Tibial nerve (tissue), 4 donors: ENCODE results near the gene YJEFN3. TPM values are rescaled to one million over a fixed set of nuclear protein-coding genes. Genes with fewer than 3 reads are reported as not detected.
A peak's percentile ranks its signal among the peaks of the same experiment; 100 is the strongest.

Experiments
- DNase-seq, 2 donors: peaks; one replicate each; pipeline ENCODE4 v3.0.0-alpha.2; 2019; ENCODE audit warnings: low spot score in 2 of 2
- H3K27ac ChIP-seq, 4 donors: fragments of 200-600 bp; sonication (generic) in 3 of 4; one replicate each; pipeline ENCODE4 v1.5.1; 2017 to 2019; ENCODE audit warnings: mild to moderate bottlenecking in 1 of 4
- H3K27me3 ChIP-seq, 2 donors: fragments of 200-600 bp; sonication (generic) in 1 of 2; one replicate each; pipeline versions ENCODE4 v1.5.1 to v1.6.0; 2017 to 2019
- H3K36me3 ChIP-seq, 3 donors: fragments of 200-600 bp; sonication (generic); one replicate each; pipeline ENCODE4 v1.5.1; 2018 to 2019
- H3K4me1 ChIP-seq, 4 donors: fragments of 200-600 bp; sonication (generic) in 3 of 4; one replicate each; pipeline ENCODE4 v1.5.1; 2017 to 2019
- H3K4me3 ChIP-seq, 4 donors: fragments of 200-600 bp; sonication (generic) in 3 of 4; one replicate each; pipeline ENCODE4 v1.5.1; 2017 to 2019; ENCODE audit warnings: mild to moderate bottlenecking in 1 of 4, moderate library complexity in 1 of 4
- H3K9me3 ChIP-seq, 4 donors: fragments of 200-600 bp; sonication (generic) in 3 of 4; one replicate each; pipeline ENCODE4 v1.5.1; 2017 to 2019
- EP300 ChIP-seq, 2 donors: sonication (generic); formaldehyde crosslinking; IDR thresholded peaks; one replicate each; pipeline ENCODE4 v1.6.1; 2017; ENCODE audit warnings: antibody characterized with exemption in 2 of 2, mild to moderate bottlenecking in 1 of 2
- POLR2A ChIP-seq, 2 donors: fragments of 450-650 bp; IDR thresholded peaks; one replicate each; pipeline ENCODE4 v1.6.1; 2017; ENCODE audit warnings: antibody characterized with exemption in 2 of 2, mild to moderate bottlenecking in 2 of 2, moderate library complexity in 2 of 2
- WGBS, 2 donors: methylation state at CpG; one replicate each; pipeline ENCODE4 v1.1.5; 2018; 5-methylcytosine and 5-hydroxymethylcytosine counted together
- total RNA-seq, 4 donors: library from RNA; depleted of rRNA; stranded (reverse); fragments of >200 nt; gene quantifications; one replicate each; pipeline ENCODE4 v1.1.0, GENCODE V29; 2016
- TF ChIP-seq, protein P1 (sequence below), 5 experiments: fragments of 200-600 bp in 3 of 5; fragments of 450-650 bp in 2 of 5; sonication (generic) in 3 of 5; IDR thresholded peaks; one replicate each; pipeline ENCODE4 v1.5.1; 2016 to 2019; ENCODE audit warnings: antibody characterized with exemption in 5 of 5, mild to moderate bottlenecking in 3 of 5, moderate library complexity in 2 of 5

YJEFN3 gene
- total RNA-seq, 4 donors from 2014 or later: 4.2 to 9.4 (median 5.7) TPM

DNA sequence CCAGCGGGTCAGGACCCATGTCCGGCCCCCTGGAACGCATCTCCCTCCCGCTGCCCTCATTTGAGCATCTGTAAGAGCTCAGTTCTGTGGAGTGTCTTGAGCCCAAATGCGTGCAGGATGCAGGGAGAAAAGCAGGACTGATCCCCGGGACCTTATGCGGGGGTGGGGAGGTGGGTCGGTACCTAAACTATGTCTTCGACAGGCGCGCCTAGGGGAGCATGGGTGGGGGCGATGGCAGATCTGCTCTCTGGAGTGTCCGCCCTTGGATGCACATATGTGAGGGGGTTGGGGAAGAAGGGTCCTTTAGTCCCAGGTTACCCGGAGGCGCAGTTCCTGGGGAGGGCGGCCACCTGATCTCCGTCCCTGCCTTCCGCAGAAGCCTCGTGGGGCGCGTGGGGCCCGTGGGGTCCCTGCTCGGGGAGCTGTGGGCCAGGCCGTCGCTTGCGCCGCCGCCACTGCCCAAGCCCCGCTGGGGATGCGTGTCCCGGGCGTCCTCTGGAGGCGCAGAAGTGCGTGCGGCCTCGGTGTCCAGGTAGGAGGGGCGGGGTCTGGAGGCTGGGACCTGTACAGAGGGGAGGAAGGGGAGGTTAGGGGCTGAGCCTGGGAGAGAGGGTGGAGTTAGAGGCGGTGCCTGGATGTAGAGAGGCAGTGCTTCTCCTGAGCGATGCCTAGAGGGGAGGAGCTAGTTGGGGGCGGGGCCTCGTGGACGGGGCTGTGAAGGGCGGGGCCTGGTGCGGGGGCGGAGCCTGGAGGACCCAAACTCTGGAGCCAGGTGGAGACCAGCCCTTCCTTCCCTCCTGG lies 12.2 kb downstream of the YJEFN3 start:
- 2 to 5% methylated on average over 39 to 45 of the region's 45 CpGs for WGBS, 2 donors
- Histone ChIP-seq H3K9me3 (peaks cover 0 to 5% (median 0%) of the 10 kb centered on the region in 4 donors), H3K36me3 (peaks cover 0 to 1% (median 0%) of the 10 kb centered on the region in 3 donors), H3K4me1 (peaks cover 0 to 39% (median 22%) of the 10 kb centered on the region in 4 donors), H3K4me3 (peak overlapping the region in 2 of 4 donors; percentile 13 to 18), H3K27ac (no peak overlapping the region), H3K27me3 (peaks cover 2 to 83% of the 10 kb centered on the region in 2 donors)
- no peak for DNase-seq
- TF ChIP-seq POLR2A (IDR thresholded peaks at IDR 0.05) (no peak), EP300 (IDR thresholded peaks at IDR 0.05) (no peak)
- TF ChIP-seq, protein P1, sequence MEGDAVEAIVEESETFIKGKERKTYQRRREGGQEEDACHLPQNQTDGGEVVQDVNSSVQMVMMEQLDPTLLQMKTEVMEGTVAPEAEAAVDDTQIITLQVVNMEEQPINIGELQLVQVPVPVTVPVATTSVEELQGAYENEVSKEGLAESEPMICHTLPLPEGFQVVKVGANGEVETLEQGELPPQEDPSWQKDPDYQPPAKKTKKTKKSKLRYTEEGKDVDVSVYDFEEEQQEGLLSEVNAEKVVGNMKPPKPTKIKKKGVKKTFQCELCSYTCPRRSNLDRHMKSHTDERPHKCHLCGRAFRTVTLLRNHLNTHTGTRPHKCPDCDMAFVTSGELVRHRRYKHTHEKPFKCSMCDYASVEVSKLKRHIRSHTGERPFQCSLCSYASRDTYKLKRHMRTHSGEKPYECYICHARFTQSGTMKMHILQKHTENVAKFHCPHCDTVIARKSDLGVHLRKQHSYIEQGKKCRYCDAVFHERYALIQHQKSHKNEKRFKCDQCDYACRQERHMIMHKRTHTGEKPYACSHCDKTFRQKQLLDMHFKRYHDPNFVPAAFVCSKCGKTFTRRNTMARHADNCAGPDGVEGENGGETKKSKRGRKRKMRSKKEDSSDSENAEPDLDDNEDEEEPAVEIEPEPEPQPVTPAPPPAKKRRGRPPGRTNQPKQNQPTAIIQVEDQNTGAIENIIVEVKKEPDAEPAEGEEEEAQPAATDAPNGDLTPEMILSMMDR (IDR thresholded peaks at IDR 0.05): no peak

DNA sequence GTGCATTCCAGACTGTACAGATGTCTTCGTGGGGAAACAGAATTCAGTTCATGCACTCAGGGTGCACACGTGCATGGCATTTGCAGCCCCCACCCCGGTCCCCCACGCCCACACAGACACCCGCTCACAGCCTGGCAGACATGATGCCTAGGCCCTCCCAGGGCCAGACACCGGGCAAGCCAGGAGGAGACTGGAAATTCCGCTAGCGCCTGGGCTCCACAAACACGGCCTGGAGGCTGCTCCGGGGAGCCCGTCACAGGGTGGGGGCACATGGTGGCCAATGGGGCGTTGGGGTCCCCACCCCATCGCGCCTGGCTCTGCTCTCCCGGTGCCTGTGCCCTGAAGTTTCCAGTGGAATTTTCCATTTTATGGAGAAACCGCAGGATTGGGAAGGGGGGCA lies 12.9 kb downstream of the YJEFN3 start:
- TF ChIP-seq EP300 (IDR thresholded peaks at IDR 0.05) (no peak), POLR2A (IDR thresholded peaks at IDR 0.05) (no peak)
- TF ChIP-seq, protein P1 (IDR thresholded peaks at IDR 0.05): no peak
- 71% methylated on average over 11 to 15 of the region's 16 CpGs for WGBS, 2 donors
- Histone ChIP-seq H3K36me3 (no peaks in the 10 kb centered on the region), H3K27me3 (peaks cover 2 to 86% of the 10 kb centered on the region in 2 donors), H3K4me3 (no peak overlapping the region), H3K27ac (no peak overlapping the region), H3K4me1 (peaks cover 0 to 39% (median 22%) of the 10 kb centered on the region in 4 donors), H3K9me3 (peaks cover 0 to 5% (median 0%) of the 10 kb centered on the region in 4 donors)
- DNase-seq: no peak

DNA sequence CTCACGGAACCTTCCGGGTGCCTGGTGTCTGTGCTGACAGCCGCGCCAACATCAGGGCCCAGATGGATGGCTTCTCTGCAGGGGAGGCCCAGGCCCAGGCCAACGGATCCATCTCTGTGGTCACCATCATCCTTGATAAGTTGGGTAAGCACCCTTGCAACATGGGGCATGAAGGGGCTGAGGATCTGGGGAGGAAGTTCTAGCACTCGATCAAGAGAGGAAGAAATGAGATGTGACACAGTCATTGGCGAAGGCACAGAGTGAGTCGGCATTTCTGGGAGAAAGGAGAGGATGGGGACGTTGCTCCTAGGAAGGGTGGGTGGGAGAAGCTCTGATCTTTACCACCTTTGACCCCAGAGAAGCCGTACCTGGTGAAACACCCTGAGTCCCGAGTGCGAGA lies 13.8 kb downstream of the YJEFN3 start:
- TF ChIP-seq, protein P1 (IDR thresholded peaks at IDR 0.05): no peak
- no peak for TF ChIP-seq POLR2A (IDR thresholded peaks at IDR 0.05)
- TF ChIP-seq EP300 (IDR thresholded peaks at IDR 0.05): no peak
- WGBS, 2 donors: 76 to 84% methylated on average over 10 to 11 of the region's 12 CpGs
- Histone ChIP-seq H3K4me1 (peaks cover 0 to 42% (median 22%) of the 10 kb centered on the region in 4 donors), H3K27me3 (peaks cover 2 to 89% of the 10 kb centered on the region in 2 donors), H3K9me3 (peaks cover 0 to 5% (median 0%) of the 10 kb centered on the region in 4 donors), H3K36me3 (no peaks in the 10 kb centered on the region), H3K27ac (no peak overlapping the region), H3K4me3 (no peak overlapping the region)
- DNase-seq: no peak

DNA sequence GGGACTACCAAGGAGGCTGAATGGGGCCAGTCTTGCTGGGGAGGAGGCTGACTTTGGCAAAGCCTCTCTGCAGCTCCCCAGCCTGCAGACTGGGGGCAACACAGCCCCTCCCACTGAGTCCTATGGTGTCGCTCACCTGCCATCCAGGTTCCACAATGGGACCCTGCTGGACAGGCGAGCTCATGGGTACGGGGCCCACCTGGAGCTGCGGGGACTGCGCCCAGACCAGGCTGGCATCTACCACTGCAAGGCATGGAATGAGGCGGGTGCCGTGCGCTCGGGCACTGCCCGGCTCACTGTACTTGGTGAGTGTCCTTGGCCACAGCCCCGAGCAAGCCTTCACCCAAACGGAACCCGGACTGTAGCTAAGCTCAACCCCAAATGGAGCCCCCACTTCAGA lies 14.4 kb downstream of the YJEFN3 start:
- no peak overlapping the region for H3K4me3 ChIP-seq
- TF ChIP-seq EP300 (IDR thresholded peaks at IDR 0.05) (no peak), POLR2A (IDR thresholded peaks at IDR 0.05) (no peak)
- TF ChIP-seq, protein P1 (IDR thresholded peaks at IDR 0.05): no peak
- H3K36me3 ChIP-seq: no peaks in the 10 kb centered on the region
- peaks cover 0 to 38% (median 19%) of the 10 kb centered on the region in 4 donors for H3K4me1 ChIP-seq
- H3K27me3 ChIP-seq: peaks cover 2 to 89% of the 10 kb centered on the region in 2 donors
- DNase-seq: no peak
- peaks cover 0 to 5% (median 0%) of the 10 kb centered on the region in 4 donors for H3K9me3 ChIP-seq
- no peak overlapping the region for H3K27ac ChIP-seq
- 87 to 93% methylated on average over 8 to 13 of the region's 13 CpGs for WGBS, 2 donors

DNA sequence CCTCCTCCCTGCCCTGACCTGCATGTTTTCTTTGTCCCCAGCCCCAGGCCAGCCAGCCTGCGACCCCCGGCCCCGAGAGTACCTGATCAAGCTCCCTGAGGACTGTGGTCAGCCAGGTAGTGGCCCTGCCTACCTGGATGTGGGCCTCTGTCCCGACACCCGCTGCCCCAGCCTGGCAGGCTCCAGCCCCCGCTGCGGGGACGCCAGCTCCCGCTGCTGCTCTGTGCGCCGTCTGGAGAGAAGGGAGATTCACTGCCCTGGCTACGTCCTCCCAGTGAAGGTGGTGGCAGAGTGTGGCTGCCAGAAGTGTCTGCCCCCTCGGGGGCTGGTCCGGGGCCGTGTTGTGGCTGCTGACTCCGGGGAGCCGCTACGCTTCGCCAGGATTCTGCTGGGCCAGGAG lies 14.9 kb downstream of the YJEFN3 start:
- no peak overlapping the region for H3K27ac ChIP-seq
- peaks cover 0 to 5% (median 0%) of the 10 kb centered on the region in 4 donors for H3K9me3 ChIP-seq
- no peak for DNase-seq
- no peaks in the 10 kb centered on the region for H3K36me3 ChIP-seq
- H3K27me3 ChIP-seq: peaks cover 2 to 89% of the 10 kb centered on the region in 2 donors
- no peak overlapping the region for H3K4me3 ChIP-seq
- TF ChIP-seq EP300 (IDR thresholded peaks at IDR 0.05): no peak
- no peak for TF ChIP-seq POLR2A (IDR thresholded peaks at IDR 0.05)
- TF ChIP-seq, protein P1 (IDR thresholded peaks at IDR 0.05): no peak
- 85 to 87% methylated on average over 12 to 19 of the region's 19 CpGs for WGBS, 2 donors
- H3K4me1 ChIP-seq: peaks cover 0 to 33% (median 14%) of the 10 kb centered on the region in 4 donors
